H9 (cell line): ENCODE results near the gene ZFYVE27. TPM values are rescaled to one million over a fixed set of nuclear protein-coding genes. Genes with fewer than 3 reads are reported as not detected.

ENCODE experiments used
- DNase-seq: peaks from one replicate; pipeline ENCODE4 v3.0.0-alpha.2; 2017
- H2AFZ ChIP-seq: one replicate; pipeline ENCODE4 v1.6.1; 2013; ENCODE audit warnings: mild to moderate bottlenecking, low read length, control low read depth, moderate library complexity
- H2AK5ac ChIP-seq: 2 replicates; pipeline ENCODE4 v1.6.1; 2013; ENCODE audit warnings: low read length, control low read depth, mixed read lengths; ENCODE audit not compliant: insufficient read length
- H2BK120ac ChIP-seq: one replicate; pipeline ENCODE4 v1.6.1; 2013; ENCODE audit warnings: low read depth, mild to moderate bottlenecking, low read length, control low read depth, inconsistent platforms; ENCODE audit not compliant: poor library complexity, severe bottlenecking
- H2BK12ac ChIP-seq: 2 replicates; pipeline ENCODE4 v1.6.1; 2013; ENCODE audit warnings: low read length, control low read depth, mixed read lengths, low read depth; ENCODE audit not compliant: insufficient read length
- H2BK15ac ChIP-seq: 2 replicates; pipeline ENCODE4 v1.6.1; 2013; ENCODE audit warnings: low read depth, low read length, control low read depth
- H2BK20ac ChIP-seq: one replicate; pipeline ENCODE4 v1.6.1; 2013; ENCODE audit warnings: low read depth, mild to moderate bottlenecking, low read length, control low read depth, inconsistent platforms; ENCODE audit not compliant: poor library complexity, severe bottlenecking
- H2BK5ac ChIP-seq: 2 replicates; pipeline ENCODE4 v1.6.1; 2013; ENCODE audit warnings: low read length, control low read depth, mixed read lengths; ENCODE audit not compliant: insufficient read length
- H3K14ac ChIP-seq: 2 replicates; pipeline ENCODE4 v1.6.1; 2013; ENCODE audit warnings: low read length, control low read depth; ENCODE audit not compliant: insufficient read depth
- H3K18ac ChIP-seq: 2 replicates; pipeline ENCODE4 v1.6.1; 2013; ENCODE audit warnings: low read depth, mild to moderate bottlenecking, mixed read lengths, low read length, control low read depth; ENCODE audit not compliant: insufficient read length
- H3K23ac ChIP-seq: 2 replicates; pipeline ENCODE4 v1.6.1; 2013; ENCODE audit warnings: low read length, control low read depth, mixed read lengths, low read depth; ENCODE audit not compliant: insufficient read length
- H3K23me2 ChIP-seq: 2 replicates; pipeline ENCODE4 v1.6.1; 2013; ENCODE audit warnings: low read depth, mild to moderate bottlenecking, mixed read lengths, low read length, control low read depth; ENCODE audit not compliant: insufficient read length, poor library complexity, severe bottlenecking
- H3K27ac ChIP-seq: 2 replicates; pipeline ENCODE4 v1.5.1; 2013; ENCODE audit warnings: low read length, control low read depth, mixed read lengths, low read depth; ENCODE audit not compliant: insufficient read length
- H3K27me3 ChIP-seq: 2 replicates; pipeline ENCODE4 v1.6.1; 2013; ENCODE audit warnings: low read length, control low read depth, inconsistent platforms; ENCODE audit not compliant: insufficient read depth
- H3K4ac ChIP-seq: 2 replicates; pipeline ENCODE4 v1.6.1; 2013; ENCODE audit warnings: low read depth, mild to moderate bottlenecking, control low read depth, inconsistent platforms, low read length, moderate library complexity
- H3K4me1 ChIP-seq: 2 replicates; pipeline ENCODE4 v1.6.1; 2013; ENCODE audit warnings: low read length, control low read depth, inconsistent platforms; ENCODE audit not compliant: insufficient read depth
- H3K4me2 ChIP-seq: 2 replicates; pipeline ENCODE4 v1.6.1; 2013; ENCODE audit warnings: low read length, control low read depth, mixed read lengths; ENCODE audit not compliant: insufficient read length, insufficient read depth
- H3K56ac ChIP-seq: 2 replicates; pipeline ENCODE4 v1.6.1; 2013; ENCODE audit warnings: low read depth, mild to moderate bottlenecking, mixed read lengths, low read length, control low read depth; ENCODE audit not compliant: insufficient read length
- H3K79me1 ChIP-seq: 2 replicates; pipeline ENCODE4 v1.6.1; 2013; ENCODE audit warnings: low read depth, mild to moderate bottlenecking, moderate library complexity, low read length, control low read depth, inconsistent platforms; ENCODE audit not compliant: insufficient read depth, poor library complexity, severe bottlenecking
- H3K79me2 ChIP-seq: 2 replicates; pipeline ENCODE4 v1.6.1; 2013; ENCODE audit warnings: low read length, control low read depth, inconsistent platforms; ENCODE audit not compliant: insufficient read depth
- H3K9ac ChIP-seq: 2 replicates; pipeline ENCODE4 v1.6.1; 2013; ENCODE audit warnings: low read length, control low read depth, mixed read lengths; ENCODE audit not compliant: insufficient read length; ENCODE audit errors: extremely low read depth
- H3K9me3 ChIP-seq: one replicate; pipeline ENCODE4 v1.6.1; 2013; ENCODE audit warnings: low read depth, low read length, inconsistent platforms; ENCODE audit not compliant: control insufficient read depth
- H3T11ph ChIP-seq: one replicate; pipeline ENCODE4 v1.6.1; 2013; ENCODE audit warnings: mild to moderate bottlenecking, low read length, control low read depth, inconsistent platforms
- H4K20me1 ChIP-seq: one replicate; pipeline ENCODE4 v1.6.1; 2013; ENCODE audit not compliant: control insufficient read depth, insufficient read length, insufficient read depth
- H4K5ac ChIP-seq: 2 replicates; pipeline ENCODE4 v1.6.1; 2013; ENCODE audit warnings: low read depth, mild to moderate bottlenecking, mixed read lengths, low read length, control low read depth; ENCODE audit not compliant: insufficient read length
- H4K8ac ChIP-seq: replicated peaks from 2 replicates; pipeline ENCODE4 v1.6.1; 2013; ENCODE audit warnings: low read length, control low read depth, mixed read lengths, low read depth; ENCODE audit not compliant: insufficient read length
- H4K91ac ChIP-seq: 2 replicates; pipeline ENCODE4 v1.6.1; 2013; ENCODE audit warnings: low read depth, mild to moderate bottlenecking, moderate library complexity, mixed read lengths, low read length, control low read depth; ENCODE audit not compliant: insufficient read length
- H3K27ac Mint-ChIP-seq, 3 experiments: 2 replicates in 2 of 3; 3 replicates in 1 of 3; pipeline ENCODE4 v1.8.0; 2020 to 2021; ENCODE audit warnings: mixed read lengths in 3 of 3, mild to moderate bottlenecking in 1 of 3, moderate library complexity in 1 of 3
- H3K27me3 Mint-ChIP-seq: 2 replicates; pipeline ENCODE4 v1.8.0; 2021; ENCODE audit warnings: low read depth, mild to moderate bottlenecking, moderate library complexity, mixed read lengths
- H3K36me3 Mint-ChIP-seq, 3 experiments: 2 replicates in 2 of 3; 3 replicates in 1 of 3; pipeline ENCODE4 v1.8.0; 2020 to 2021; ENCODE audit warnings: low read depth in 3 of 3, mixed read lengths in 3 of 3; ENCODE audit not compliant: insufficient read depth in 1 of 3
- H3K4me1 Mint-ChIP-seq, 2 experiments: 2 replicates each; pipeline ENCODE4 v1.8.0; 2020; ENCODE audit warnings: mixed read lengths in 2 of 2
- H3K4me3 Mint-ChIP-seq, 2 experiments: 2 replicates in 1 of 2; 3 replicates in 1 of 2; pipeline ENCODE4 v1.8.0; 2020 to 2021; ENCODE audit warnings: mild to moderate bottlenecking in 2 of 2, mixed read lengths in 2 of 2, moderate library complexity in 1 of 2
- H3K9me3 Mint-ChIP-seq, 2 experiments: 2 replicates in 1 of 2; 3 replicates in 1 of 2; pipeline ENCODE4 v1.8.0; 2020; ENCODE audit warnings: mild to moderate bottlenecking in 2 of 2, mixed read lengths in 2 of 2, moderate library complexity in 1 of 2
- CTCF ChIP-seq: fragments of 200-600 bp; sonication (generic); conservative IDR thresholded peaks from 3 replicates; pipeline ENCODE4 v1.8.0; 2021; ENCODE audit warnings: antibody characterized with exemption, mild to moderate bottlenecking
- WGBS: extraction: QIAGEN DNeasy Blood & Tissue Kit; methylation state at CpG from one replicate; pipeline ENCODE4 v1.1.7; 2013; ENCODE audit warnings: missing lambda C conversion rate, low lambda C conversion rate, mixed read lengths; ENCODE audit not compliant: insufficient read length; ENCODE audit errors: extremely low coverage; 5-methylcytosine and 5-hydroxymethylcytosine counted together
- total RNA-seq: library from RNA; stranded (reverse); gene quantifications from 2 replicates; pipeline ENCODE4 v1.2.1, GENCODE V29; 2021

Gene ZFYVE27
- total RNA-seq, 1 experiment from 2014 or later: 33.2 TPM

- Histone ChIP-seq H3K4ac (no peak overlapping the region), H2BK12ac (no peak overlapping the region), H2BK20ac (no peak overlapping the region), H4K8ac (no peak overlapping the region), H3K27ac (no peak overlapping the region), H3K14ac (no peak overlapping the region), H4K91ac (no peak overlapping the region), H3K23me2 (no peaks in the 10 kb centered on the region), H2AK5ac (no peak overlapping the region), H2AFZ (no peak overlapping the region), H3K79me2 (no peaks in the 10 kb centered on the region), H3K4me2 (no peak overlapping the region), H3K23ac (no peak overlapping the region), H3K18ac (no peak overlapping the region), H4K5ac (no peak overlapping the region), H3K4me1 (no peaks in the 10 kb centered on the region), H3K9me3 (no peaks in the 10 kb centered on the region), H2BK15ac (no peak overlapping the region), H3K9ac (no peak overlapping the region), H3K56ac (no peak overlapping the region), H3K27me3 (no peaks in the 10 kb centered on the region), H4K20me1 (no peaks in the 10 kb centered on the region), H2BK120ac (no peak overlapping the region), H2BK5ac (no peak overlapping the region), H3T11ph (no peak overlapping the region), H3K79me1 (no peaks in the 10 kb centered on the region)
- Mint-ChIP-seq H3K36me3 (no peaks in the 10 kb centered on the region), H3K9me3 (no peaks in the 10 kb centered on the region), H3K27ac (no peak overlapping the region), H3K4me1 (peaks cover 8 to 13% of the 10 kb centered on the region in 2 experiments), H3K4me3 (no peak overlapping the region), H3K27me3 (peaks cover 12% of the 10 kb centered on the region)
- WGBS: no CpG with 5 or more reads among the region's 3 CpGs
- TF ChIP-seq CTCF: no peak
- DNase-seq: no peak
Observed at GRCh38 chr10:97705006-97705670, 31.8 kb upstream of the ZFYVE27 start.
